GDM1 (cell line): ENCODE results near the gene RBL1.
"Not testable (repeated sequence)": the region's sequence is repeated elsewhere in the genome, so short reads cannot be mapped to it uniquely, and the experiment has no call there.

Source experiments
- DNase-seq: peaks from one replicate; lab custom pipeline; 2025; lab: John Stamatoyannopoulos, UW

RBL1 gene

DNA sequence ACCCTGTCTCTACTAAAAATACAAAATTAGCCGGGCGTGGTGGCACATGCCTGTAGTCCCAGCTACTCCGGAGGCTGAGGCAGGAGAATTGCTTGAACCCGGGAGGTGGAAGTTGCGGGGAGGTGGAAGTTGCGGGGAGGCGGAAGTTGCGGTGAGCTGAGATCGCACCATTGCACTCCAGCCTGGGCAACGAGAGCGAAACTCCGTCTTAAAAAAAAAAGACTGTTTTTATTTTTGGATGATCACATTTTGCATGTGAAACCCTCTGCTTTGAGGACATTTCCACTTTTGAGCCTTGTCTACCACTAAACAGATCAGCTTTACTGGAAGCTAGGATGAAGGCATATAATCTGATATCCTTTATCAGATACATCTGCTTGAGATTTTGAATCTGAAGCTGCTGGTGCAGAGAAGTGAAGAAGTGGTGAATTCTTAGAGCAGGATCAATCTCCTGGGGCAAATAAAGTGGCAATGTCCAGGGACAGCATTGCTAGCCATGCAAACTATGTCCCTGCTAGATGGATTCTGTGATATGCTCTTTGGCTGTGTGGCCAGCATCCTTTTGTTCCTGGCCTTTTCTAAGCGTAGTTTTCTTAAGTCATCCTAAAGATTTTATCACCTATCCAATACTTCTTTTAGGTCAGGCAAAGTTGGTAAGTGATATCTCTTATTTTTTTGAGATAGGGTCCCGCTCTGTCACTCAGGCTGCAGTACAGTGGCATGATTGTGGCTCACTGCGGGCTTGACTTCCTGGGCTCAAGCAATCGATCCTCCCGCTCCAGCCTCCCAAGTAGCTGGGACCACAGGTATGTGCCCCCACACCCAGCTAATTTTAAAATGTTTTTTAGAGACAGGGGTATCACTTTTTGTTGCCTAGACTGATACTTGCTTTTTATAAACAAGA is 23.3 kb downstream of the RBL1 start:
- DNase-seq: no peak

DNA sequence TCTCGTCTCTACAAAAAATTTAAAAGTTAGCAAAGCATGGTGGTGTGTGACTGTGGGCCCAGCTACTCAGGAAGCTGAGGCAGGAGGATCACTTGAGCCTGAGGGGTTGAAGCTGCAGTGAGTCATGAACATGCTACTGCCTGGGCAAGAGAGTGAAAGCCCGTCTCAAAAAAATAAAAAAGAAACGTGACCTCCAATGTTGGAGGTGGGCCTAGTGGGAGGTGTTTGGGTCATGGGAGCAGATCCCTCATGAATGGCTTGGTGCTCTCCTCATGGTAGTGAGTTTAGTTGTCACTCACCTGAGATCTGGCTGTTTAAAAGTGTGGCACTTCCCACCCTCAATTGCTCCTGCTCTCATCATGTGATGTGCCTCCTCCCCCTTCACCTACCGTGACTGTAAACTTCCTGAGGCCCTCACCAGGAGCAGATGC is 24.3 kb downstream of the RBL1 start:
- no peak for DNase-seq

DNA sequence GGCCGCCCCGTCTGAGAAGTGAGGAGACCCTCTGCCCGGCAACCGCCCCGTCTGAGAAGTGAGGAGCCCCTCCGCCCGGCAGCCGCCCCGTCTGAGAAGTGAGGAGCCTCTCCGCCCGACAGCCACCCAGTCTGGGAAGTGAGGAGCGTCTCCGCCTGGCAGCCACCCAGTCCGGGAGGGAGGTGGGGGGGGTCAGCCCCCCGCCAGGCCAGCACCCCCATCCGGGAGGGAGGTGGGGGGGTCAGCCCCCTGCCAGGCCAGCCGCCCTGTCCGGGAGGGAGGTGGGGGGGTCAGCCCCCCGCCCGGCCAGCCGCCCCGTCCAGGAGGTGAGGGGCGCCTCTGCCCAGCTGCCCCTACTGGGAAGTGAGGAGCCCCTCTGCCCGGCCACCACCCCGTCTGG is 26.2 kb downstream of the RBL1 start:
- DNase-seq: not testable (repeated sequence)

DNA sequence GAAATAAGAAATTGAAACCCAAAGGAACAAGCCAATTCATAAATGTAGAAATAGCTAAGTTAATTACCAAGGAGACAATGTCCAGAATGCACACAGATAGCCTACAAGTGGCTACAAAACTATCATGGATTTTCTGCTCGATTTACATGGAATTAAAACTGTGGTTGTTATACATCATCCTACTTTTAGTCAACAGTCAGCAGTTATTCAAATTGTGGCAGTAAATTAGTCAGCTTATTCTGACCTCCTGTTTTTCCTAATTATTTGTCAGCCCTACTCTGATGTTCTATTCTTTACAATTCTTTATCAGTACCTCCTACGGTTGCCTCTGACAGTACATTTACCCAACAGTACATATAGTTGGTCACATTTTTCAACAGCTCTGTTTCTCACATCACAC is 29.6 kb downstream of the RBL1 start:
- no peak for DNase-seq

DNA sequence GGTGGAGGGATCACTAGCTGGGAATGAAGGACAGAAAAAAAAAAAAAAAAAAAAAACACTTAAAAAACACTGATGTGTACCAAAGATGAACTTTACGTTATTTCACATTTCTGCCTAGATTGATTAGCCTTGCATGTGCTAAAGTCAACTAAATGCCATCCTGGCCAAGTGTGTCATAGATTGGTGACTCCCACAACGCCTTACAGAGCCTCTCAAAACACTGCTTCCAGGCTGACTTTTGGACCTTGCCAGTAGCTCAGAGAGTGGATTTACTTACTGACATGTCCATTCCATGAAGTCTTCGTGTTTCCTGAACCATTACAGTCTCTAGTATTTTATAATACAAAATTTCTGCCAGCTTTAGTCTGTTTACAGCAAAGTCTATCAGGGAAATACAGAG is 40.5 kb downstream of the RBL1 start:
- DNase-seq: no peak

DNA sequence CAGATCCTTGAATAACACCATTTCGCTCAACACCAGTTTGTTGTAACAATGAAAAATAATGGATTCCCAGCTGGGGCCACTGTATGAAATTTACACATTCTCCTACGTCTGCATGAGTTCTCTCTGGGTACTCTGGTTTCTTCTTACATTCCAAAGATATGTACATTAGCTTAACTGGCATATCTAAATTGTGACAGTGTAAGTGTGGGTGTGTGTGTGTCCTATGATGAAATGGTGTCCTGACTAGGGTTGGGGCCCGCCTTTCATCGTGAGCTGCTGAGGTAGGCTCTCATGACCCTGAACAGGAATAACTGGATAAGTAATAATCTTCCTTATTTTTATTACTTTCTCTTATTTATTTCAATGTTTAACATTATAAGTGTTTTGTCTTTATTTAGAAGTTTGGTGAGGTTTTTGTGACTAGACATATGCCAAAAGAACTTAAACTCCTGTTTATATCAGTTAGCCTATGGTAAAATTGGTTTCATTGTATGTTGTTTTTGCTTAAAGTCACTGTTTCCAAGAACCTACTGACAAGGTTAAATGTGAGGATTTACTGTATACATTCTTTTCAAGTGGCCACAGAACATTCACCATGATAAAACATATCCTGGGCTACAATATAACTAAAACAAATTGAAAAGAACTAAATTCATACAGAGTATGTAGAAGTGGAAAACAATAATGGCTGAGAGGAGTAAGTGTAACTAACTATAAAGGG is 42.4 kb downstream of the RBL1 start:
- DNase-seq: no peak

DNA sequence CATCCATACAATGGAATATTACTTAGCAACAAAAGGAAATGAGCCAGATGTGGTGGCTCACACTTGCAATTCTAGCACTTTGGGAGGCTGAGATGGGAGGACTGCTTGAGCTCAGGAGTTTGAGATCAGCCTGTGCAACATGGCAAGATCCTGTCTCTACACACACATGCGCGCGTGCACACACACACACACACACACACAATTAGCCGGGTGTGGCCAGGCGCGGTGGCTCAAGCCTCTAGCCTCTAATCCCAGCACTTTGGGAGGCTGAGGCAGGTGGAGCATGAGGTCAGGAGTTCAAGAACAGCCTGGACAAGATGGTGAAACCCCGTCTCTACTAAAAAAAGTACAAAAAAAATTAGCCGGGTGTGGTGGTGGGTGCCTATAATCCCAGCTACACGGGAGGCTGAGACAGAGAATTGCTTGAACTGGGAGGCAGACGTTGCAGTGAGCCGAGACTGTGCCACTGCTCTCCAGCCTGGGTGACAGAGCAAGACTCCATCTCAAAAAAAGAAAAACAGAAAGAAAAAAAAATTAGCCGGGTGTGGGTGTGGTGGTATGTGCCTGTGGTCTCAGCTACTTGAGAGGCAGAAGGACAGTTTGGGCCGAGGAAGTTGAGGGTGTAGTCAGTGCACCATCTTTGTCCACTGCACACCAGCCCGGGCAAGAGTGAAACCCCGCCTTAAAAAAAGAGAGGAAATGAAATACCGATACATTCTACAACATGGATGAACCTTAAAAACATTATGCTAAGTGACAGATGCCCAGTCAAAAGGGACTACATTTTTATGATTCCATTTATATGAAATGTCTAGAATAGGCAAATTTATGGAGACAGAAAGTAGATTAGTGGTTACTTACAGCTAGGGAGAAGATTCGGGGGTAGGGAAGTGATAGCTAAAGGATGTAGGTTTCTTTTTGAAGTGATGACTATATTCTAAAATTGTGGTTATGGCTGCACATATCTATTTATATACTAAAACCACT is 52.5 kb downstream of the RBL1 start:
- DNase-seq: no peak

DNA sequence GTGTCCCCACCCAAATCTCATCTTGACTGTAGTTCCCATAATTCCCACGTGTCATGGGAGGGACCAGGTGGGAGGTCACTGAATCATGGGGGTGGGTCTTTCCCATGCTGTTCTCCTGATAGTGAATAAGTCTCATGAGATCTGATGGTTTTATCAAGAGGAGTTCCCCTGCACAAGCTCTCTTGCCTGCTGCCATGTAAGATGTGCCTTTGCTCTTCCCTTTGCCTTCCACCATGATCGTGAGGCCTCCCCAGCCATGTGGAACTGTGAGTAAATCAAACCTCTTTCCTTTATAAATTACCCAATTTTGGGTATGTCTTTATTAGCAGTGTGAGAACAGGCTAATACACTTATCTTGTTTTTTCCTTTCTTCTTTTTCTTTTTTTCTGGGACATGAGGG is 56.4 kb downstream of the RBL1 start:
- not testable (repeated sequence) for DNase-seq

DNA sequence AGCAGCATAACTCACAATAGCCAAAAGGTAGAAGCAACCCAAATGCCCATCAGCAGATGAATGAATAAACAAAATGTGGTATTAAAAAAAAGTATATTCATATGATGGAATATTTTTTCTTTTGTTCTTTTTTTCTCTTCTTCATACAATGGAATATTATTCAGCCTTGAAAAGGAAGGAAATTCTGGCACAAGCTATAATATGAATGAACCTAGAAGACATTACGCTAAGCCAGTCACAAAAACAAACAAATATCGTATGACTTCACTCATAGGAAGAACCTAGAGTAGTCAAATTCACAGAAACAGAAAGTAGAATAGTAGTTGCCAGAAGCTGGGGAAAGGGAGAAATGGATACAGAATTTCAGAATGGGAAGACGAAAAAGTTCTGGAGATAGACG is 63.7 kb downstream of the RBL1 start:
- DNase-seq: no peak

DNA sequence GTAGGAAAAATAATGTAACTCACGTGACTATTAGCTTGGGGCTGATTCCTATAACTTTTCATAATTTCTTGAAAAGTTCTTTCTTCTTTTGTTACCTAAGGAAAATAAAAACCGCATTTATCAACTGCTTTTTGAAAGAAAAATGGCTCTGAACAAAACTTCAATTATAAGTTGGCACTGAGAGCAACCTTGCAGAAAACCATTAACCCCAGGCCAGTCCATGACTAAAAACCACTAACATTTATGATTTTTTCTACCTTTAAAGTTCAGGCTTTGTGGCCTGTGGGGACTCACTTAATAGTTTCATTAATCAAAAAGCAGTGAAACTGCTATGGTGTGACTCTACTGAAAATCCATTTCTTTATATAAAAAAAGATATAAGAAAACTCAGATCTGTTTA is 75.2 kb downstream of the RBL1 start:
- no peak for DNase-seq

DNA sequence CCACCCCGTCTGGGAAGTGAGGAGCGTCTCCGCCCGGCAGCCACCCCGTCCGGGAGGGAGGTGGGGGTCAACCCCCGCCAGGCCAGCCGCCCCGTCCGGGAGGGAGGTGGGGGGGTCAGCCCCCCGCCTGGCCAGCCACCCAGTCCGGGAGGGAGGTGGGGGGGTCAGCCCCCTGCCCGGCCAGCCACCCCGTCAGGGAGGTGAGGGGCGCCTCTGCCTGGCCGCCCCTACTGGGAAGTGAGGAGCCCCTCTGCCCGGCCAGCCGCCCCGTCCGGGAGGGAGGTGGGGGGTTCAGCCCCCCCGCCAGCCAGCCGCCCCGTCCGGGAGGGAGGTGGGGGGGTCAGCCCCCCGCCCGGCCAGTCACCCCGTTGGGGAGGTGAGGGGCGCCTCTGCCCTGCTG is 83.2 kb downstream of the RBL1 start:
- not testable (repeated sequence) for DNase-seq

DNA sequence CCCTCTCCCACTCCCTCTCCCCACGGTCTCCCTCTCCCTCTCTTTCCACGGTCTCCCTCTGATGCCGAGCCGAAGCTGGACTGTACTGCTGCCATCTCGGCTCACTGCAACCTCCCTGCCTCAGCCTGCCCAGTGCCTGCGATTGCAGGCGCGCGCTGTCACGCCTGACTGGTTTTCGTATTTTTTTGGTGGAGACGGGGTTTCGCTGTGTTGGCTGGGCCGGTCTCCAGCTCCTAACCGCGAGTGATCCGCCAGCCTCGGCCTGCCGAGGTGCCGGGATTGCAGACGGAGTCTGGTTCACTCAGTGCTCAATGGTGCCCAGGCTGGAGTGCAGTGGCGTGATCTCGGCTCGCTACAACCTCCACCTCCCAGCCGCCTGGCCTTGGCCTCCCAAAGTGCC is 83.9 kb downstream of the RBL1 start:
- DNase-seq: not testable (repeated sequence)

DNA sequence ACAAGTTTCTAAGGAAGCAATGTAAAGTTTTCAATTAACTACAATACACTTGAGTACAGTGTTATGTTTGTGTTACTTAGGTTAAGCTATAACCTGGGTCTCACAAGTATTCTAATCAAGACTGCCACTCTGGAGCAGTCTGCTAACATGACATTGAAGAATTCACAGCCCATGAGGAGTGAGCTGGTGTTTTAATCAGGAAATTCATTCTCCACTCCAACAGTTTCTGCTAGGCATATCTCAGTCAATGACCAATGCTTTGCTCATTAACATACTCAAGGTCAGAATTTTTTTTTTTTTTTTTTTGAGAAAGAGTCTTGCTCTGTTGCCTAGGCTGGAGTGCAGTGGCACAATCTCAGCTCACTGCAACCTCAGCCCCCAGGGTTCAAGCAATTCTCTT is 84.7 kb downstream of the RBL1 start:
- no peak for DNase-seq

DNA sequence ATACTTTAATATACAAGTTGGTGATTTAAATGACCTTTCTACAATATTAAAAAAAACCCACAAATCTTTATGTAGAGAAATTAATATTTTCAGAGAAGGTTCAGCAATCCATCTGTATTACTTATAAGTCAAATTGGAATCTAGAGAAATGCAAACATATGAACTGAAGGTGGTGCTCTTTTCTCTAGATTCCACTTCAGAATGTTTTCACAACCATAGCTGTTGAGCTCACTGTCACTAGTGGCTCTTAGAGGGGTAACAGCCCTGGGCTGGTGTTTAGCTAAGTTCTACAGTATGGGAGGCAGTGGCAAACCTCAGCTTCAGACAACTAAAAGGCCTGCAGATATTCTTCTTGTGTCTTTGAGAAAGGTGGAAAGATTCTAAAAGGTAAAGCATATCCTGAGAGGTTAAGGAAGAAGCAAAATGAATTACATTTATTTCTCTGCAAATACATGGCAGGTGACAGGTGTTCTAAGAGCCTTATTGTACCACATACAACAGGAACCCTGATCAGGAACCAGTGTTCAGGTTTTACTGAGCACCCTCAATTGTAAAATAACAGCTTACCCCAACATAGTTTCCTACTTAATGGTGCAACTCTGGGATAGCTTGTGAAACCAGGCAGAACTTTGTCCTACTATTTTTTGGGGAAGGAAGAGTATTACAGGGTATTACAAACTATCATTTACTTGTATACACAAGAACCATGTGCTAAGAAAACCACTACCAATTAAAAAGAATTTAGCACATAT is 87.7 kb downstream of the RBL1 start:
- peak; percentile 18 for DNase-seq

DNA sequence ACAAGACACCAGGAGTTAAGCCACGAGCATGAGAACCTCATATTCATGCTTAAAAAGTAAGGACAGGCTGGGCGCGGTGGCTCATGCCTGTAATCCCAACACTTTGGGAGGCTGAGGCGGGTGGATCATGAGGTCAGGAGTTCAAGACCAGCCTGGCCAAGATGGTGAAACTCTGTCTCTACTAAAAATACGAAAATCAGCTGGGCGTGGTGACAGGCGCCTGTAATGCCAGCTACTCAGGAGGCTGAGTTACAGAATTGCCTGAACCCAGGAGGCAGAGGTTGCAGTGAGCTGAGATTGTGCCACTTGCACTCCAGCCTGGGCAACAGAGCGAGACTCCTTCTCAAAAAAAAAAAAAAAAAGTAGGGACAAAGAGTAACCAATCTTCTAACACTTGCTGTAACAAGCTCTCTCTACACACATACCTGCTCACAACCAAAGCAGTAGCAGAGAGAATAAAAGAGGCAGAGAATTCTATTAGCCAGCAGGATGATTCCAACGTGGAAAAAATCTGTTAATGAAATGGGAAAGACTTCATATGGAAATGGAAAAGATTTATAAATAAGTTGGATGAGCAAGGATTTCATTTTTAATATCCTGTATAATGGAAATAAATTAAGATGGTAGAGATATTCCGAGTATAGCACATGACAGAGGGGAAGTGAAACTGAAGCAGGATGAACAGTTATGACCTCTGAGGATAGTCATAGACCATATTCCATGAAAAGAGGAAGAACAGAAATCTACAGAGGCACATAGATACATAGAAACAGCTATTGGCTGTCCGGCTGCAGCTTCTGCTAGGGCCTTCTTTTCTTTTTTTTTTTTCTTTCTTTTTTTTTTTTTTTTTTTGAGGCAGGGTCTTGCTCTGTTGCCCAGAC is 90.5 kb downstream of the RBL1 start:
- peak; percentile 20 for DNase-seq

DNA sequence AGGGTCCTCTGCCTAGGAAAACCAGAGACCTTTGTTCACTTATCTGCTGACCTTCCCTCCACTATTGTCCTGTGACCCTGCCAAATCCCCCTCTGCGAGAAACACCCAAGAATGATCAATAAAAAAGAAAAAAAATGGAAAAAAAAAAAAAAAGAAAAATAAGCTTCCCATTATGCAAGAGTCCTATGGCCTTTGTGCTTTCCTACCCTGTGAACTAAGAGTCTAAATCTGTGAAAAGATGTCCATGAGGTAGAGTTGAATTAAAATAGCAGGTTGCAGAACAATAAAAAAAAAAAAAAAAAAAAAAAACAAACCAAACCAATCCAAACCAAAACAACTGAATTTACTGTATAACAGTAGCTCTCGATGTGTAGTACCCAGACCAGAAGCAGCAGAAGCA is 94.2 kb downstream of the RBL1 start:
- DNase-seq: not testable (repeated sequence)

DNA sequence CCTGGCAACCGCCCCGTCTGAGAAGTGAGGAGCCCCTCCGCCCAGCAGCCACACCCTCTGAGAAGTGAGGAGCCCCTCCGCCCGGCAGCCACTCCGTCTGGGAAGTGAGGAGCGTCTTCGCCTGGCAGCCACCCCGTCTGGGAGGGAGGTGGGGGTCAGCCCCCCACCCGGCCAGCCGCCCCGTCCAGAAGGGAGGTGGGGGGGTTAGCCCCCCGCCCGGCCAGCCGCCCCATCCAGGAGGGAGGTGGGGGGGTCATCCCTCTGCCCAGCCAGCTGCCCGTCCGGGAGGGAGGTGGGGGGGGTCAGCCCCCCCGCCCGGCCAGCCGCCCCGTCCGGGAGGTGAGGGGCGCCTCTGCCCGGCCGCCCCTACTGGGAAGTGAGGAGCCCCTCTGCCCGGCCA is 95.6 kb downstream of the RBL1 start:
- DNase-seq: not testable (repeated sequence)

DNA sequence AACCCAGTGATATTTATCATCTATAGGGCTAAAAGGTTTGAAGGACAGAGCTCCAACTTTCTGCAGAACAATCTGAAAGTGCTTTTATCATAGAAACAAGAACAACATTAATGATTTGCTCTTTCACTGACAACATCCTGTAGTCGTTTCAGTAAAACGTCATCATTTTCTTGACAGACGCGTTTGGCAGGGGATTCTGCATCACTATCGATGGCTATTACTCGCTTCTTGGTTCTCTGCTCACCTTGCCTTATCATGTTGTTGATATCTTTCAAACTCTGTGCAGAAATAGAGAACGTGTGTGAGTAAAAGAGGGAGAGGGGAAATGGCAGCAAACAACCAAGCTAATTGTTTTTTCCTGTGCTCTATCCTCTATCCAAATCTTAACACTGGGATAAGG is 97.1 kb downstream of the RBL1 start:
- no peak for DNase-seq

DNA sequence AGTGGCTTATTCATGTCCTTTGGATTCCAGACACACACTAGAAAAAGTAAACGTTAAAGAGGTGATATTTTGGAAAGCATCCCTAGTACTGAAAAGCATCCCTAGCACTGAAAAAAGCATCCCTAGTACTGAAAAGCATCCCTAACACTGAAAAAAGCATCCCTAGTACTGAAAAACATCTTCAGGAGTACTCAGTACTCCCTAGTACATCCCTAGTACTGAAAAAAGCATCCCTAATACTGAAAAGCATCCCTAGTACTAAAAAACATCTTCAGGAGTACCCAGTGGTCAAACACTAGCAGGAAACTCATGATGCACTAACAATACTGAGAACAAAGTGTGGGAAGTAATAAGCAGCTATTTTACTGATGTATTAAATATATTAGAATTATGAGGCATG is 98.7 kb downstream of the RBL1 start:
- DNase-seq: no peak

DNA sequence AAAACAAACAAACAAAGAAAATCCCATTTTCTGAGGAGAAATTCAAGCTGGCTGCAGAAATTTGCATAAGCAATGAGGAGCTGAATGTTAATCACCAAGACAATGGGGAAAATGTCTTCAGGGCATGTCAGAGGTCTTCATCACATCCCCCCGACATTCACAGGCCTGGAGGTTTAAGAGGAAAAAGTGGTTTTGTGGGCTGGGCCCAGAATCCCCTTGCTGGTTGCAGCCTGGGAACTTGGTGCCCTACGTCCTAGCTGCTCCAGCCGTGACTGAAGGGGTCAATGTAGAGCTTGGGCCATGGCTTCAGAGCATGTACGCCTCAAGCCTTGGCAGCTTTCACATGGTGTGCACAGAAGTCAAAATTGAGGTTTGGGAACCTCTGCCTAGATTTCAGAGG is 101.6 kb downstream of the RBL1 start:
- DNase-seq: not testable (repeated sequence)
